Neuronal stem cell (in vitro differentiated cells): ENCODE data around the gene LY6G5C.

ENCODE experiments used
- DNase-seq: peaks from one replicate; pipeline ENCODE4 v3.0.0-alpha.2; 2013; ENCODE audit warnings: low spot score
- H2AFZ ChIP-seq: one replicate; pipeline ENCODE4 v1.6.1; 2013; ENCODE audit warnings: mild to moderate bottlenecking, low read length, inconsistent platforms
- H2AK5ac ChIP-seq: 2 replicates; pipeline ENCODE4 v1.6.1; 2013; ENCODE audit warnings: low read depth, mild to moderate bottlenecking, inconsistent platforms, low read length, moderate library complexity, mixed read lengths
- H2BK120ac ChIP-seq: 2 replicates; pipeline ENCODE4 v1.6.1; 2013; ENCODE audit warnings: low read depth, mild to moderate bottlenecking, inconsistent platforms, low read length, moderate library complexity, mixed read lengths
- H2BK12ac ChIP-seq: one replicate; pipeline ENCODE4 v1.6.1; 2013; ENCODE audit warnings: low read length, inconsistent platforms
- H2BK15ac ChIP-seq: 2 replicates; pipeline ENCODE4 v1.6.1; 2013; ENCODE audit warnings: mild to moderate bottlenecking, low read length, inconsistent platforms, mixed read lengths
- H2BK5ac ChIP-seq: one replicate; pipeline ENCODE4 v1.6.1; 2013; ENCODE audit warnings: inconsistent platforms, mild to moderate bottlenecking, low read length, moderate library complexity
- H3K14ac ChIP-seq: one replicate; pipeline ENCODE4 v1.6.1; 2013; ENCODE audit warnings: low read length, inconsistent platforms
- H3K18ac ChIP-seq: 2 replicates; pipeline ENCODE4 v1.6.1; 2013; ENCODE audit warnings: low read length, inconsistent platforms
- H3K23ac ChIP-seq: 2 replicates; pipeline ENCODE4 v1.6.1; 2013; ENCODE audit warnings: low read depth, mild to moderate bottlenecking, mixed read lengths, low read length, inconsistent platforms; ENCODE audit not compliant: poor library complexity
- H3K27ac ChIP-seq: replicated peaks from 3 replicates; pipeline ENCODE4 v1.5.1; 2013; ENCODE audit warnings: low read length, inconsistent platforms
- H3K27me3 ChIP-seq, 3 experiments: 2 replicates each; pipeline ENCODE4 v1.6.1; 2013; ENCODE audit warnings: low read length in 3 of 3, mild to moderate bottlenecking in 2 of 3, inconsistent platforms in 1 of 3, low read depth in 1 of 3, mixed read lengths in 1 of 3, moderate library complexity in 1 of 3; ENCODE audit not compliant: control insufficient read depth in 3 of 3, insufficient read depth in 3 of 3
- H3K36me3 ChIP-seq, 2 donors: replicated peaks in 1 of 2; 2 replicates each; pipeline ENCODE4 v1.6.1; 2013; ENCODE audit warnings: low read length in 2 of 2; ENCODE audit not compliant: control insufficient read depth in 2 of 2, insufficient read depth in 2 of 2
- H3K4ac ChIP-seq: 2 replicates; pipeline ENCODE4 v1.6.1; 2013; ENCODE audit warnings: inconsistent platforms, mild to moderate bottlenecking, low read length, moderate library complexity
- H3K4me1 ChIP-seq, 2 donors: 1 replicate in 1 of 2; 2 replicates in 1 of 2; pipeline ENCODE4 v1.6.1; 2013; ENCODE audit warnings: low read length in 2 of 2, low read depth in 1 of 2; ENCODE audit not compliant: control insufficient read depth in 2 of 2, insufficient read depth in 1 of 2
- H3K4me2 ChIP-seq: one replicate; pipeline ENCODE4 v1.6.1; 2013; ENCODE audit warnings: mild to moderate bottlenecking, low read length, inconsistent platforms; ENCODE audit not compliant: insufficient read depth, poor library complexity, severe bottlenecking
- H3K4me3 ChIP-seq, 2 donors: 2 replicates each; pipeline ENCODE4 v1.5.1; 2013; ENCODE audit warnings: low read length in 2 of 2, mild to moderate bottlenecking in 2 of 2, inconsistent platforms in 1 of 2, moderate library complexity in 1 of 2
- H3K79me1 ChIP-seq: one replicate; pipeline ENCODE4 v1.6.1; 2013; ENCODE audit warnings: low read depth, mild to moderate bottlenecking, inconsistent platforms, low read length, moderate library complexity
- H3K9ac ChIP-seq: one replicate; pipeline ENCODE4 v1.6.1; 2013; ENCODE audit warnings: mild to moderate bottlenecking, low read depth, low read length, inconsistent platforms; ENCODE audit not compliant: poor library complexity
- H3K9me3 ChIP-seq, 2 donors: replicated peaks in 1 of 2; 2 replicates each; pipeline versions ENCODE3 to v1.6.1; 2013; ENCODE audit warnings: low read length in 2 of 2, mild to moderate bottlenecking in 2 of 2, inconsistent platforms in 1 of 2, low read depth in 1 of 2, mixed read lengths in 1 of 2, moderate library complexity in 1 of 2; ENCODE audit not compliant: control insufficient read depth in 2 of 2, insufficient read depth in 1 of 2
- H4K8ac ChIP-seq: one replicate; pipeline ENCODE4 v1.6.1; 2013; ENCODE audit warnings: low read depth, mild to moderate bottlenecking, inconsistent platforms, low read length, moderate library complexity
- H4K91ac ChIP-seq: one replicate; pipeline ENCODE4 v1.6.1; 2013; ENCODE audit warnings: low read length, low read depth, mild to moderate bottlenecking, inconsistent platforms; ENCODE audit not compliant: poor library complexity
- WGBS, 2 donors: extraction: QIAGEN DNeasy Blood & Tissue Kit; methylation state at CpG; one replicate each; pipeline ENCODE4 v1.1.7; 2013; ENCODE audit warnings: missing lambda C conversion rate in 2 of 2, mixed read lengths in 1 of 2; ENCODE audit not compliant: insufficient read length in 2 of 2, insufficient replicate concordance in 1 of 2; ENCODE audit errors: extremely low coverage in 2 of 2; 5-methylcytosine and 5-hydroxymethylcytosine counted together

Gene LY6G5C

DNA sequence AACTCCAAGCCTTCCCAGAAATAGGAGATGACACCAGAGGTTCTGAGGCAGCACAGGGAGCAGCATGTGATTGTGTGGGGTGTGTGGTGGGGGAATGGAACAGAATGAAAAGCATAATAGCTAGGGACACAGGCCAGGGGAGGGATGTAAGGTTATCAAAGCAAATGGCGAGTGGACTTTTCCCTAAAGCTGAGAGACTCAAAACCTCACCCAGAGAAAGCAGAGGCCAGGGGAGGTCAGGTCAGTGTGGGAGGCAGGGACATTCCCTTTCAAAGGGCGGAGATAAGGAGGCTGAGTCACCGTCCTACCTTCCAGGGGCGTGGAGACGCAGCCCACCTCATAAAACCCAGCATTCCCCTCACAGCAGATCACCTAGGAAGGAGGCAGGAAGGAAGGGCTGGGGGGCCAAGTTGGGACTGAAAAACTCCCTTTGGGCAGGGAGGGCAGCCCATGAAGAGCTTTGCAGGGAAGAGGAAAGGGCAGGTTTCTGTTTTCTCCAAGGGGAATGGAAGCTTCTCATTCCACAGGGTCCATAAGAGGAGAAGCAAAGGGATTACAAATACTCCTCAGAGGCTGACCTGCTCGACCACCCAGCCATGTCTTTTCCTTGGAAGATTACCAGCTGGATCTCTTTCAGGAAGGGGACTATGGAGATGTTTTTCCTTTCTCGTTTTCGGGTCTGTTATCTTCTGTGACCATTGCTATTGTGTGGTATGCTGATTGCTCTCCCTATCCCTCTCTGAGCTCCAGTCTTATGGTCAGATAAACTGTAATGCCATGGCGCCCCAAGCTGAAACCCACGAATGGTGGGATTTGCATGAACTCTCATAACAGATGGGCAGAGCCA is 9.6 kb upstream of the LY6G5C start:
- DNase-seq: no peak
- peaks cover 0 to 2% of the 10 kb centered on the region in 2 donors for H3K4me1 ChIP-seq
- peaks cover 50 to 97% of the 10 kb centered on the region in 2 donors for H3K36me3 ChIP-seq
- no peak overlapping the region for H3K4me2 ChIP-seq
- H2AK5ac ChIP-seq: no peak overlapping the region
- H2BK5ac ChIP-seq: no peak overlapping the region
- no peak overlapping the region for H3K4me3 ChIP-seq
- no peak overlapping the region for H4K91ac ChIP-seq
- no peak overlapping the region for H4K8ac ChIP-seq
- no peaks in the 10 kb centered on the region for H3K9me3 ChIP-seq
- no peak overlapping the region for H3K23ac ChIP-seq
- no peak overlapping the region for H2AFZ ChIP-seq
- WGBS, 2 donors: no CpG with 5 or more reads among the region's 10 CpGs
- no peak overlapping the region for H2BK120ac ChIP-seq
- H3K27me3 ChIP-seq: no peaks in the 10 kb centered on the region
- H3K14ac ChIP-seq: no peak overlapping the region
- H3K18ac ChIP-seq: no peak overlapping the region
- no peak overlapping the region for H3K4ac ChIP-seq
- no peaks in the 10 kb centered on the region for H3K79me1 ChIP-seq
- no peak overlapping the region for H2BK12ac ChIP-seq
- no peak overlapping the region for H2BK15ac ChIP-seq
- peak overlapping the region; percentile 32 for H3K9ac ChIP-seq
- H3K27ac ChIP-seq: no peak overlapping the region

GRCh38 chr6:31689249-31690110 is 8.6 kb upstream of the LY6G5C start:
- no peak overlapping the region for H4K8ac ChIP-seq
- H2BK15ac ChIP-seq: no peak overlapping the region
- H3K4me2 ChIP-seq: no peak overlapping the region
- no peaks in the 10 kb centered on the region for H3K27me3 ChIP-seq
- H2BK5ac ChIP-seq: no peak overlapping the region
- peaks cover 0 to 2% of the 10 kb centered on the region in 2 donors for H3K4me1 ChIP-seq
- H3K79me1 ChIP-seq: no peaks in the 10 kb centered on the region
- no peak overlapping the region for H3K4ac ChIP-seq
- no peak overlapping the region for H2AK5ac ChIP-seq
- no peak overlapping the region for H2BK120ac ChIP-seq
- no peak overlapping the region for H3K23ac ChIP-seq
- H2BK12ac ChIP-seq: no peak overlapping the region
- no peak overlapping the region for H3K14ac ChIP-seq
- no CpG with 5 or more reads among the region's 11 CpGs for WGBS, 2 donors
- no peak overlapping the region for H3K27ac ChIP-seq
- no peaks in the 10 kb centered on the region for H3K9me3 ChIP-seq
- H3K36me3 ChIP-seq: peaks cover 46 to 92% of the 10 kb centered on the region in 2 donors
- H3K18ac ChIP-seq: no peak overlapping the region
- no peak overlapping the region for H3K4me3 ChIP-seq
- no peak overlapping the region for H4K91ac ChIP-seq
- DNase-seq: no peak
- H2AFZ ChIP-seq: no peak overlapping the region
- no peak overlapping the region for H3K9ac ChIP-seq

GRCh38 chr6:31687860-31688693 is 7.2 kb upstream of the LY6G5C start:
- H3K14ac ChIP-seq: no peak overlapping the region
- no CpG with 5 or more reads among the region's 14 CpGs for WGBS, 2 donors
- no peak overlapping the region for H2BK120ac ChIP-seq
- H3K18ac ChIP-seq: no peak overlapping the region
- no peak overlapping the region for H3K23ac ChIP-seq
- no peaks in the 10 kb centered on the region for H3K79me1 ChIP-seq
- H2BK12ac ChIP-seq: no peak overlapping the region
- H3K9ac ChIP-seq: peak overlapping the region; percentile 15
- no peak for DNase-seq
- H2AK5ac ChIP-seq: no peak overlapping the region
- H4K8ac ChIP-seq: no peak overlapping the region
- no peak overlapping the region for H3K4me3 ChIP-seq
- peaks cover 43 to 93% of the 10 kb centered on the region in 2 donors for H3K36me3 ChIP-seq
- no peak overlapping the region for H3K4ac ChIP-seq
- H3K4me2 ChIP-seq: no peak overlapping the region
- no peak overlapping the region for H3K27ac ChIP-seq
- no peaks in the 10 kb centered on the region for H3K9me3 ChIP-seq
- no peak overlapping the region for H2BK15ac ChIP-seq
- no peak overlapping the region for H2AFZ ChIP-seq
- no peak overlapping the region for H2BK5ac ChIP-seq
- peaks cover 1 to 6% of the 10 kb centered on the region in 2 donors for H3K4me1 ChIP-seq
- no peak overlapping the region for H4K91ac ChIP-seq
- H3K27me3 ChIP-seq: no peaks in the 10 kb centered on the region
